HG03575 (cell line): ENCODE measurements around the gene NEUROG3.

Experiments
- ATAC-seq: cut with Tn5 transposase; IDR thresholded peaks from one replicate; pipeline ENCODE4 v1.9.1; 2021; ENCODE audit not compliant: unreplicated experiment, insufficient number of reproducible peaks, low FRiP score; ENCODE audit errors: extremely low read depth

Gene NEUROG3

GRCh38 chr10:69527961-69528360 is 45.3 kb downstream of the NEUROG3 start:
- ATAC-seq, result no peak
